Ovary (tissue), 3 donors: ENCODE measurements around the gene DRC3.
"Not testable (repeated sequence)": the region's sequence is repeated elsewhere in the genome, so short reads cannot be mapped to it uniquely, and the experiment has no call there.

Experiments used
- EP300 ChIP-seq: sonication (generic); formaldehyde crosslinking; IDR thresholded peaks from one replicate; pipeline ENCODE4 v1.6.1; 2017; ENCODE audit warnings: antibody characterized with exemption
- POLR2A ChIP-seq: fragments of 450-650 bp; IDR thresholded peaks from one replicate; pipeline ENCODE4 v1.6.1; 2017; ENCODE audit warnings: antibody characterized with exemption, mild to moderate bottlenecking, moderate library complexity
- TF ChIP-seq, protein P1 (sequence below), 3 donors: fragments of 450-650 bp in 2 of 3; fragments of 200-600 bp in 1 of 3; IDR thresholded peaks; one replicate each; pipeline versions ENCODE4 v1.5.1 to v1.8.0; 2016 to 2022; ENCODE audit warnings: antibody characterized with exemption in 3 of 3, mild to moderate bottlenecking in 1 of 3
- donor health status: DM: no; HTN: no; CAD: no.

DNA sequence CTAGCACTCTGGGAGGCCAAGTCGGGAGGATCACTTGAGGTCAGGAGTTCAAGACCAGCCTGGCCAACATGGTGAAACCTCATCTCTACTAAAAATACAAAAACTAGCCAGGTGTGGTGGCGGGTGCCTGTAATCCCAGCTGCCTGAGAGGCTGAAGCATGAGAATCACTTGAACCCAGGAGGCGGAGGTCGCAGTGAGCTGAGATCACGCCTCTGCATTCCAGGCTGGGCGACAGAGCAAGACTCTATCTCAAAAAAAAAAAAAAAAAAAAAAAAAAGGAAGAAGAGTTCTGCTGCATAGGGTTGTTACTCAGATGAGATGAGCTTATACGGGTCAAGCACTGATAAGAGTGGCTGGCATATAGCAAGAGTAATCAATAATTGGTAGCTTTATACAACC lies 32.7 kb upstream of the DRC3 start:
- TF ChIP-seq, protein P1, sequence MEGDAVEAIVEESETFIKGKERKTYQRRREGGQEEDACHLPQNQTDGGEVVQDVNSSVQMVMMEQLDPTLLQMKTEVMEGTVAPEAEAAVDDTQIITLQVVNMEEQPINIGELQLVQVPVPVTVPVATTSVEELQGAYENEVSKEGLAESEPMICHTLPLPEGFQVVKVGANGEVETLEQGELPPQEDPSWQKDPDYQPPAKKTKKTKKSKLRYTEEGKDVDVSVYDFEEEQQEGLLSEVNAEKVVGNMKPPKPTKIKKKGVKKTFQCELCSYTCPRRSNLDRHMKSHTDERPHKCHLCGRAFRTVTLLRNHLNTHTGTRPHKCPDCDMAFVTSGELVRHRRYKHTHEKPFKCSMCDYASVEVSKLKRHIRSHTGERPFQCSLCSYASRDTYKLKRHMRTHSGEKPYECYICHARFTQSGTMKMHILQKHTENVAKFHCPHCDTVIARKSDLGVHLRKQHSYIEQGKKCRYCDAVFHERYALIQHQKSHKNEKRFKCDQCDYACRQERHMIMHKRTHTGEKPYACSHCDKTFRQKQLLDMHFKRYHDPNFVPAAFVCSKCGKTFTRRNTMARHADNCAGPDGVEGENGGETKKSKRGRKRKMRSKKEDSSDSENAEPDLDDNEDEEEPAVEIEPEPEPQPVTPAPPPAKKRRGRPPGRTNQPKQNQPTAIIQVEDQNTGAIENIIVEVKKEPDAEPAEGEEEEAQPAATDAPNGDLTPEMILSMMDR (IDR thresholded peaks at IDR 0.05) = not testable (repeated sequence)
- TF ChIP-seq POLR2A, EP300: not testable (repeated sequence)
